Esophagus squamous epithelium (tissue), 4 donors: Measurements from ENCODE around the gene CDH19.

Experiments
- CTCF ChIP-seq, 6 experiments: fragments of 450-650 bp in 4 of 6; fragments of 200-600 bp in 2 of 6; sonication (generic) in 2 of 6; IDR thresholded peaks; one replicate each; pipeline ENCODE4 v1.5.1; 2016 to 2019; ENCODE audit warnings: antibody characterized with exemption in 6 of 6, mild to moderate bottlenecking in 4 of 6, moderate library complexity in 4 of 6
- POLR2A ChIP-seq, 4 donors: fragments of 450-650 bp; IDR thresholded peaks; one replicate each; pipeline ENCODE4 v1.6.1; 2017; ENCODE audit warnings: antibody characterized with exemption in 4 of 4, mild to moderate bottlenecking in 4 of 4, moderate library complexity in 3 of 4

GRCh38 chr18:66473882-66474281 lies 130.0 kb downstream of the CDH19 start:
- TF ChIP-seq CTCF (IDR thresholded peaks at IDR 0.05): no peak
- no peak for TF ChIP-seq POLR2A (IDR thresholded peaks at IDR 0.05)
